Raji (cell line): ENCODE results near the gene UTF1.

ENCODE experiments used
- POLR2A ChIP-seq: IDR thresholded peaks from 2 replicates; pipeline ENCODE4 v1.6.1; 2011; ENCODE audit warnings: low read depth, low read length, control low read depth; ENCODE audit not compliant: insufficient read depth

UTF1 gene

GRCh38 chr10:133202778-133203651 is 27.0 kb upstream of the UTF1 start:
- no peak for TF ChIP-seq POLR2A

- TF ChIP-seq POLR2A = no peak
These were observed 26.3 kb upstream of the UTF1 start for GRCh38 chr10:133203652-133204195.

GRCh38 chr10:133204226-133205015 is 25.6 kb upstream of the UTF1 start:
- TF ChIP-seq POLR2A = no peak

GRCh38 chr10:133205146-133205545 is 24.9 kb upstream of the UTF1 start:
- no peak for TF ChIP-seq POLR2A

- TF ChIP-seq POLR2A = no peak
These were observed 23.5 kb upstream of the UTF1 start for GRCh38 chr10:133206356-133207040.

GRCh38 chr10:133207041-133207600 is 22.9 kb upstream of the UTF1 start:
- no peak for TF ChIP-seq POLR2A

- no peak for TF ChIP-seq POLR2A
These were observed 22.4 kb upstream of the UTF1 start for GRCh38 chr10:133207627-133208026.

GRCh38 chr10:133208466-133208865 is 21.6 kb upstream of the UTF1 start:
- no peak for TF ChIP-seq POLR2A

GRCh38 chr10:133209117-133209516 is 20.9 kb upstream of the UTF1 start:
- TF ChIP-seq POLR2A = no peak

- TF ChIP-seq POLR2A = no peak
These were observed 20.4 kb upstream of the UTF1 start for GRCh38 chr10:133209641-133210040.

- no peak for TF ChIP-seq POLR2A
These were observed 19.4 kb upstream of the UTF1 start for GRCh38 chr10:133210398-133211140.

GRCh38 chr10:133211141-133211830 is 18.7 kb upstream of the UTF1 start:
- no peak for TF ChIP-seq POLR2A

GRCh38 chr10:133211959-133212852 is 17.8 kb upstream of the UTF1 start:
- no peak for TF ChIP-seq POLR2A

GRCh38 chr10:133212853-133213494 is 17.0 kb upstream of the UTF1 start:
- TF ChIP-seq POLR2A = no peak
